Pancreas (tissue), 10 donors: ENCODE results near the gene MPV17L2. TPM values are rescaled to one million over a fixed set of nuclear protein-coding genes. Genes with fewer than 3 reads are reported as not detected.

ENCODE experiments used
- ATAC-seq, 4 donors: fragments of 200-7000 bp; cut with Tn5 transposase; one replicate each; pipeline versions ENCODE4 v1.8.0 to v1.9.1; 2020; ENCODE audit warnings: mild to moderate bottlenecking in 4 of 4, moderate library complexity in 4 of 4
- DNase-seq, 6 donors: peaks; one replicate each; pipeline ENCODE4 v3.0.0-alpha.2; 2020
- FAIRE-seq: peaks from 2 replicates; lab custom pipeline; 2012; peaks lifted over from hg19 to GRCh38; lab: Jason Lieb, UNC
- H3K27ac ChIP-seq, 4 donors: fragments of 200-600 bp; sonication (generic); 1 replicate in 3 of 4; 2 replicates in 1 of 4; pipeline versions ENCODE4 v1.5.0 to v1.8.0; 2020
- H3K27me3 ChIP-seq, 4 donors: fragments of 200-600 bp; one replicate each; pipeline ENCODE4 v1.8.0; 2021
- H3K36me3 ChIP-seq, 3 donors: fragments of 200-600 bp; sonication (generic) in 1 of 3; one replicate each; pipeline versions ENCODE4 v1.5.0 to v1.8.0; 2020 to 2021
- H3K4me1 ChIP-seq, 3 donors: fragments of 200-600 bp; one replicate each; pipeline ENCODE4 v1.8.0; 2021
- H3K4me3 ChIP-seq, 4 donors: fragments of 200-600 bp; sonication (generic) in 2 of 4; one replicate each; pipeline versions ENCODE4 v1.5.0 to v1.8.0; 2020 to 2021
- H3K9me3 ChIP-seq, 4 donors: fragments of 200-600 bp; one replicate each; pipeline ENCODE4 v1.8.0; 2021
- CTCF ChIP-seq, 4 donors: fragments of 200-600 bp; sonication (generic) in 3 of 4; IDR thresholded peaks; one replicate each; pipeline versions ENCODE4 v1.5.0 to v1.8.0; 2021; ENCODE audit warnings: antibody characterized with exemption in 4 of 4
- WGBS, 2 donors: extraction: QIAGEN DNeasy Blood & Tissue Kit; methylation state at CpG; one replicate each; pipeline ENCODE4 v1.1.7; 2013; 5-methylcytosine and 5-hydroxymethylcytosine counted together
- intact Hi-C, 3 donors: fragments of 100-400 bp; cut with DNase I; formaldehyde crosslinking; loops; one replicate each; pipeline versions ENCODE4 v1.11.1 to v1.14.2; 2022
- polyA plus RNA-seq, 2 donors: library from polyadenylated mRNA; stranded (reverse); fragments of 200-250 nt; gene quantifications; one replicate each; pipeline ENCODE4 v1.2.3, GENCODE V29; 2013
- total RNA-seq, 6 donors: library from RNA; stranded (reverse); fragmentation: NEBNext Ultra II Directional in 4 of 6; extraction: Animal tissue kit (Norgen Biotek cat#: 25700) in 4 of 6; gene quantifications; one replicate each; pipeline versions ENCODE4 v1.2.1 to v1.2.4, GENCODE V29; 2021 to 2023
- donor health status: healthy with polysubstance abuse.
- donor health status: DM: no; HTN: no; CAD: no; lungs with moderate emphysema.
- donor health status: DM: no; HTN: no; CAD: no.
- donor health status: control.
- donor health status: control.
- donor health status: Bipolar disorder and iron deficiency.
- donor health status: DM: yes; HTN: yes; CAD: no.
- donor health status: DM: no; HTN: no; CAD: no.
- donor health status: DM: no; HTN: no; CAD: no.
- donor health status: DM: yes; HTN: yes; CAD: no.

MPV17L2 gene
- total and polyA plus RNA-seq, 8 donors = 2.8 to 10.4 (median 5.0) TPM

GRCh38 chr19:18164072-18164471 is 28.9 kb upstream of the MPV17L2 start:
- WGBS, 2 donors = 96 to 97% methylated on average over 7 of the region's 7 CpGs
- H3K27ac ChIP-seq = no peak overlapping the region
- no peaks in the 10 kb centered on the region for H3K9me3 ChIP-seq
- H3K4me1 ChIP-seq = peaks cover 0 to 6% (median 0%) of the 10 kb centered on the region in 3 donors
- TF ChIP-seq CTCF (IDR thresholded peaks at IDR 0.05) = no peak
- FAIRE-seq (no peak), DNase-seq (peak in 1 of 6 donors; percentile 12), ATAC-seq (no peak)
- intact Hi-C loops = loop anchor here in 1 of 3 donors (10.0 kb wide), 1 partner anchor 49 kb away; no protein-coding TSS in a partner anchor
- H3K36me3 ChIP-seq = peaks cover 0 to 31% (median 13%) of the 10 kb centered on the region in 3 donors
- H3K4me3 ChIP-seq = no peak overlapping the region
- H3K27me3 ChIP-seq = no peaks in the 10 kb centered on the region

- WGBS, 2 donors = 97% methylated on average over 15 of the region's 15 CpGs
- Histone ChIP-seq H3K27me3 (no peaks in the 10 kb centered on the region), H3K36me3 (peaks cover 0 to 31% (median 13%) of the 10 kb centered on the region in 3 donors), H3K9me3 (no peaks in the 10 kb centered on the region), H3K4me1 (peaks cover 0 to under 1% (median 0%) of the 10 kb centered on the region in 3 donors), H3K4me3 (no peak overlapping the region), H3K27ac (no peak overlapping the region)
- ATAC-seq = no peak
- TF ChIP-seq CTCF (IDR thresholded peaks at IDR 0.05) = no peak
- peak in 1 of 6 donors; percentile 11 for DNase-seq
- intact Hi-C loops = loop anchor here in 2 of 3 donors (5.0 to 10.0 kb wide), 2 partner anchors 51 to 54 kb away; no protein-coding TSS in a partner anchor
- FAIRE-seq = no peak
Observed at GRCh38 chr19:18165794-18166544, 27.0 kb upstream of the MPV17L2 start.

- no peak for TF ChIP-seq CTCF (IDR thresholded peaks at IDR 0.05)
- Histone ChIP-seq H3K4me1 (no peaks in the 10 kb centered on the region), H3K27me3 (no peaks in the 10 kb centered on the region), H3K9me3 (no peaks in the 10 kb centered on the region), H3K27ac (no peak overlapping the region), H3K36me3 (peaks cover 0 to 31% (median 13%) of the 10 kb centered on the region in 3 donors), H3K4me3 (no peak overlapping the region)
- FAIRE-seq = no peak
- intact Hi-C loops = loop anchor here in 2 of 3 donors (5.0 to 10.0 kb wide), 2 partner anchors 52 to 55 kb away; no protein-coding TSS in a partner anchor
- peak in 1 of 6 donors; percentile 9 for DNase-seq
- no peak for ATAC-seq
- 92 to 96% methylated on average over 21 of the region's 21 CpGs for WGBS, 2 donors
Observed at GRCh38 chr19:18167011-18167410, 26.0 kb upstream of the MPV17L2 start.

GRCh38 chr19:18167975-18168645 is 24.9 kb upstream of the MPV17L2 start:
- Histone ChIP-seq H3K4me3 (no peak overlapping the region), H3K4me1 (no peaks in the 10 kb centered on the region), H3K36me3 (peaks cover 0 to 26% (median 10%) of the 10 kb centered on the region in 3 donors), H3K9me3 (no peaks in the 10 kb centered on the region), H3K27ac (no peak overlapping the region), H3K27me3 (no peaks in the 10 kb centered on the region)
- intact Hi-C loops = loop anchor here in 2 of 3 donors (5.0 to 10.0 kb wide), 2 partner anchors 53 to 56 kb away; no protein-coding TSS in a partner anchor
- TF ChIP-seq CTCF (IDR thresholded peaks at IDR 0.05) = peak; percentile 32 to 66 (median 52)
- no peak for DNase-seq
- WGBS, 2 donors = 68 to 70% methylated on average over 14 of the region's 14 CpGs
- FAIRE-seq = no peak
- ATAC-seq = peak; percentile 47 to 74 (median 65)
